K562 (cell line): ENCODE results near the gene ZNF547.

Experiments used
- ATF1 ChIP-seq, 2 experiments: fragments of 450-650 bp in 1 of 2; IDR thresholded peaks; 2 replicates each; pipeline ENCODE4 v1.6.1; 2016; ENCODE audit warnings: missing compliant biosample characterization in 1 of 2, missing genetic modification characterization in 1 of 2
- CTCF ChIP-seq, 3 experiments: IDR thresholded peaks in 2 of 3; conservative IDR thresholded peaks in 1 of 3; 2 replicates each; pipeline ENCODE4 v1.5.1; 2011 to 2012; ENCODE audit warnings: low read length in 3 of 3, mild to moderate bottlenecking in 3 of 3, control low read depth in 2 of 3, improper control_type of control experiment in 1 of 3, inconsistent platforms in 1 of 3, low read depth in 1 of 3, mixed read lengths in 1 of 3, moderate library complexity in 1 of 3; ENCODE audit not compliant: insufficient read depth in 2 of 3
- EZH2 ChIP-seq: IDR thresholded peaks from 2 replicates; pipeline ENCODE4 v1.6.1; 2012; ENCODE audit warnings: low read depth, mild to moderate bottlenecking, inconsistent platforms, low read length, borderline replicate concordance
- GTF3C2 ChIP-seq: IDR thresholded peaks from 3 replicates; pipeline ENCODE4 v1.6.1; 2011; ENCODE audit warnings: borderline replicate concordance, mild to moderate bottlenecking, moderate library complexity; ENCODE audit not compliant: insufficient read length; ENCODE audit errors: extremely low read depth
- NKRF ChIP-seq: fragments of 450-650 bp; IDR thresholded peaks from 2 replicates; pipeline ENCODE4 v1.6.1; 2016; ENCODE audit warnings: borderline replicate concordance
- NR2C2 ChIP-seq, 2 experiments: fragments of 200-800 bp in 1 of 2; sonication (Bioruptor generic) in 1 of 2; sonication (generic) in 1 of 2; formaldehyde crosslinking in 1 of 2; IDR thresholded peaks; 2 replicates each; pipeline versions ENCODE4 v1.6.1 to v1.8.0; 2016 to 2022; ENCODE audit warnings: mild to moderate bottlenecking in 1 of 2, missing compliant biosample characterization in 1 of 2, missing genetic modification characterization in 1 of 2, missing genetic modification reagents in 1 of 2
- PREB ChIP-seq: sonication (generic); formaldehyde crosslinking; IDR thresholded peaks from 2 replicates; pipeline ENCODE4 v1.8.1; 2023; ENCODE audit warnings: mild to moderate bottlenecking, missing genetic modification reagents
- SMARCA4 ChIP-seq: fragments of 450-650 bp; IDR thresholded peaks from 2 replicates; pipeline ENCODE4 v1.6.1; 2016
- TRIM28 ChIP-seq: fragments of 450-650 bp; IDR thresholded peaks from 2 replicates; pipeline ENCODE4 v1.6.1; 2017
- YY1 ChIP-seq, 3 experiments: IDR thresholded peaks; 2 replicates each; pipeline ENCODE4 v1.6.1; 2011; ENCODE audit warnings: low read length in 2 of 3, mild to moderate bottlenecking in 2 of 3, moderate library complexity in 2 of 3, borderline replicate concordance in 1 of 3, control low read depth in 1 of 3, low read depth in 1 of 3; ENCODE audit not compliant: insufficient read depth in 3 of 3, insufficient replicate concordance in 2 of 3, control insufficient read depth in 1 of 3, insufficient read length in 1 of 3; ENCODE audit errors: extremely low read depth in 1 of 3
- ZHX1 ChIP-seq: fragments of 150-350 bp; conservative IDR thresholded peaks from 2 replicates; pipeline ENCODE4 v1.6.1; 2014; ENCODE audit warnings: low read length

- no peak for TF ChIP-seq YY1 (IDR thresholded peaks at IDR 0.05; ENCODE audit: borderline replicate concordance in 1 of 3, control insufficient read depth in 1 of 3, extremely low read depth in 1 of 3, insufficient read depth in 3 of 3, insufficient read length in 1 of 3, insufficient replicate concordance in 2 of 3, low read depth in 1 of 3, low read length in 2 of 3)
- TF ChIP-seq EZH2, result no peak
- TF ChIP-seq GTF3C2, result no peak
- no peak for TF ChIP-seq NKRF
- no peak for TF ChIP-seq NR2C2 (CRISPR knock-in tag; IDR thresholded peaks at IDR 0.05)
- no peak for TF ChIP-seq NR2C2 (tag; IDR thresholded peaks at IDR 0.05)
- TF ChIP-seq SMARCA4, result no peak
- no peak for TF ChIP-seq CTCF (IDR thresholded peaks at IDR 0.05 in 2 of 3, conservative IDR thresholded peaks at IDR 0.05 in 1 of 3; ENCODE audit: insufficient read depth in 2 of 3, low read depth in 1 of 3, low read length in 3 of 3)
- no peak for TF ChIP-seq ATF1 (CRISPR knock-in tag; IDR thresholded peaks at IDR 0.05)
- TF ChIP-seq ATF1 (tag; IDR thresholded peaks at IDR 0.05), result no peak
- no peak for TF ChIP-seq ZHX1
- no peak for TF ChIP-seq PREB (CRISPR knock-in tag)
- TF ChIP-seq TRIM28, result no peak
Observed at GRCh38 chr19:57362419-57362818, 932 bp upstream of the ZNF547 start.
